NCI-H1048 (cell line): Measurements from ENCODE around the gene ABHD8.
A peak's percentile ranks its signal among the peaks of the same experiment; 100 is the strongest.

Experiments
- DNase-seq: peaks from one replicate; lab custom pipeline; 2025; lab: John Stamatoyannopoulos, UW

The ABHD8 gene

DNA sequence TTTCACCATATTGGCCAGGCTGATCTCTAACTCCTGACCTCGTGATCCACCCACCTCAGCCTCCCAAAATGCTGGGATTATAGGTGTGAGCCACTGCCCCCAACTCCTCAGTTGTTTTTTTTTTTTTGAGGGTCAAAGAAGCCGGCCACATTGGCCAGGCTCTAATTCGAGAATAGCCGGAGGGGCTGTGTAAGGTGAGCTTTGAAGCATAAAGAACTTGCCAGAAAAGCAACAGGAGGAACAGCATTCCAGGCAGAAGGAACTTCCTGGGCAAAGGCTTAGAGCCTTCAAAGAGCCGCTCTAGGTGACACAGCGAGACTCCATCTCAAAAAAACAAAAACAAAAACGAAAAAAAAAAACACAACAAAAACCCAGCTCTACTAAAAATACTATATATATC, 37.2 kb downstream of the ABHD8 start:
- DNase-seq = no peak

DNA sequence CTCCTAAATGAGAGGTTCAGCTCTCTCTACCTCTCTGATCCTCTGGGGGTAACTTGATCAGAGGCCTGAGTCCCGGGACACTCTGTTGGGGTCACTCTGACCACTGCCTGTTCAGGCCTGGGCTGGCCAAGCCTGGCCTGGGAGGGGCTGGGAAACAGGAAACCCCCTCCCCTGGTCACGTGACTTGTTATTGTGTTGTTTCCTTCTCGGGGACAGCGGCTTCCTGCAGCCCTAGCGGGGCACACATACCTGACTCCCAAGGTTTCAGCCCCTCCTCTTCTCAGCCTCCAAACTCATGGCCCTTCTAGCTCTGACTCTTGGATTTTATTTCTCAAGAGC, 38.6 kb downstream of the ABHD8 start, which contains the start of gene USHBP1:
Gene USHBP1, minus strand, starts transcription at position 105 of the 339 bp plus-strand sequence. CDS start 446 bp downstream, outside the sequence.
- DNase-seq = no peak

DNA sequence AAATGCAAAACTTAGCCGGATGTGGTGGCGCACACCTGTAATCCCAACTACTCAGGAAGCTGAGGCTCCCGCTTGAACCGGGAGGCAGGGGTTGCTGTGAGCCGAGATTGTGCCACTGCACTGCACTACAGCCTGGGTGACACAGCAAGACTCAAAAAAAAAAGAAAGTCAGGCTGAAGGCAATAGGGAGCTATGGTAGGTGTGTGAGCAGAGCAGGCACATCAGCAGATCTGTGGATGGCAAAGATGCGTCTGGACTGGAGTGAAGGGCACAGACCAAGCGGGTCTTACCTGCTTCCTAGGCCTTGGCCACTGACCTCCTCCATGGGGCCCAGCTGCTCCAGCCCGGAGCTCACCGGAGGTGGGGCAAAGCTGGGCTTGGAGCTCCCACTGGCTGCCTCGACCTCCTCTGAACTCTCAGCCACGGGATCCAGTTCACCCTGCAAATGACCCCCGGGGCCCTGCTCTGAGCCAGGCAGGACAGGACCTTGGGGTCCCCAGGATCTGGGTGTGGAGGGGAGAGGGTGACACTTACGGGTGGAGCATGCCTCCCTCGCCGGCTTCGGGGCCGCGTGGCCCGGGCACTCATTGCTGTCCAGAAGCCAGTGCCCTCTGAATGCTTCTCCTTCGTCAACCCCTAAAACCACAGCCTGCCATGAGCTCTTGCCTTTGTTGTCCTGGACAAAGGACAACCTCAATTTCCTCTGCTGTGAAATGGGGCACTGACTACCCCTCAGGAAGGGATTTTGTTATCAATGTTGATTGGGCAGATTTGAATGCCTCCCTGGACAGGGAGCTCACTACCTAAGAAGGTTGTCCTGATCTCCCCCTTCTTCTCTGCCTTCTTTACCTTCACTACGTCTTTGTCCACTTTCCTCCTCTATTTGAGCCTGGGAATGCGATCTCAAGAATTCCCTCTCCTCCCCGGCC, 39.2 kb downstream of the ABHD8 start:
- no peak for DNase-seq

DNA sequence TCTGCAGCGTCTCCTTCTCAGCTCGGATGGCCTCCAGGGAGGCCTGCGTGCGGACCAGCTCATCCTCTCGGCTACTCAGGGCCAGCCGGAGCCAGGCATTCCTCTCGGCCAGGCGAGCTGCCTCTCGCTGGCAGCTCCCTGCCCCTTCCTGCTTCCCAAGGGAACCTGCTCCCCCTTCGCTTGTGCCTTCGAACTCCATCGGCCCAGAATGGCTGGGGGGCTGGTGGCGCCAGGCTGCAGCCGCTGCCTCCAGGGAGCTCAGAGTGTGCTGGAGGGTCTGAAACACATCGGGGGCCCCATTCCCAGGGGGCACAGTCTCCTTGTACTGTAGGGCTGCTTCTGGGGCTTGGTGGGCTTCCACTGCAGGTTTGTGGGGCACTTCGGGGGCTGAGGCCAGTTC, 40.7 kb downstream of the ABHD8 start:
- no peak for DNase-seq

DNA sequence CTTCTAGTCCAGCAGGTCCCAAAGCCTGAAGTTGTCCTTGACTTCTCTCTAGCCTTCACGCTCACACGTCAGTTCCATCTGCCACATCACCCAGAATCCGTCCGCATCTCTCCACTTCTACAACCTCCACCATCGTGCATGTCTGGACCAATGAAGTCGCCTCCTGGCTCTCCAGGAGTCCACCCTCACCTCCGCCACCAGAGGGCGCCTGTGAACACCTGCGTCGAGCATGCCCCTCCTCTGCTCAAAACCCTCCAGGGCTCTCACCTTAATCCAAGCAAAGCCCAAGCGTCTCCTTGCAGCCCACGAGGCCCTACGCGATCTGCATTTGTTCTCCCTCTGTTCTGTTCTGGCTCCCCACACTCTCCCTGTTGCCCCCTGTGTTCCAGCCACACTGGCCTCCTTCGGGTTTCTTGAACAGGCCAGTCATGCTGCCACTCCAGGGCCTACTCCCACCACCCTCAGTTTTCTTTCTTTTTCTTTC, 42.3 kb downstream of the ABHD8 start:
- DNase-seq = peak; percentile 83

DNA sequence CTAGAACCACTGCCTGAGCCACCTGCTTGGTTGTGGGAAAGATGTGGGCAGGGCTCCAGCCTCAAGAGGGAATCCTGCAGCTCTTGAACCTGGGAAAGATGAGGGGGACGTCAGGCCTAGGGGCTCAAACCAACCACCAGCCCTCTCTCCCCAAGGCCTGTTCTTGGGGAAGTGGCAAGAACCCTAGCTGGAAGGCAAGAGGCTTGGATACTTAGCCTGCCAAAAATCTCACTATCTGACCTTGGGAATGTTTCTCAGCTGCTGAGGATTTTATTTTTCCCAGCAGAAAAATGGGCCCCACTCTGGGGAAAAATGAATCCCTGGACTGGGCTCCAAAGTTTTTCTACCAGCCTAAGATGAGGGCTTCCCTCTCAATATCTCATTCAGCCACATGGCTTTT, 43.3 kb downstream of the ABHD8 start:
- no peak for DNase-seq

DNA sequence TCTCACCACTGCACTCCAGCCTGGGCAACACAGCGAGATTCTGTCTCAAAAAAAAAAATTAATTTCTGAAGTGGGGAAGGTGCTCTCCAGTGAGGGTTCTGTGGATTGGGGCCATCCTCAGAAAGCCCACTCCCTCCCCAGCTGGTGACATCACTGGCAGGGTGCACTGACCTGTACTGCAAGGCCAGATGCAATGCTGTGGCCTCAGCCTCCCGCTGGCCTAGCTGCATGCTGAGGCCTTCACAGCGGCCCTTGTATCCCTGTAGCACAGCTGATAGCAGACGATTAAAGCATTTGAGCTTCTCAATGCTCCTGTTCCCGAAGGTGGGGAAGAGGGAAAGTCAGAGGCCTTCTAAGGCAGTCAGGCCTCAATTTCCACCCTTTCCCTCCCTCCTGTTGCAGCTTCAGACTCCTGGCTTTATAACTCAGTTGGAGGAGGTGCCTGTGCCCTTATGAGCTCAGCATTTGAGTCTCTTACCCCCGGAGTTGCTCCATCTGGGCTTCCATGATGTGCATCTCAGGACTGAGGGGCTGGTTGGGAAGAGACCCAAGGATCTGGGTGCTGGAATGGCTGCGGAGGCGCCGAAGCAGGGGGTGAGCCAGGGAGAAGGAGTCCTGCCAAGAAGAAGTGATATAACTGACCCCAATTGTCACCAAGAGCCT, 44.0 kb downstream of the ABHD8 start:
- no peak for DNase-seq

DNA sequence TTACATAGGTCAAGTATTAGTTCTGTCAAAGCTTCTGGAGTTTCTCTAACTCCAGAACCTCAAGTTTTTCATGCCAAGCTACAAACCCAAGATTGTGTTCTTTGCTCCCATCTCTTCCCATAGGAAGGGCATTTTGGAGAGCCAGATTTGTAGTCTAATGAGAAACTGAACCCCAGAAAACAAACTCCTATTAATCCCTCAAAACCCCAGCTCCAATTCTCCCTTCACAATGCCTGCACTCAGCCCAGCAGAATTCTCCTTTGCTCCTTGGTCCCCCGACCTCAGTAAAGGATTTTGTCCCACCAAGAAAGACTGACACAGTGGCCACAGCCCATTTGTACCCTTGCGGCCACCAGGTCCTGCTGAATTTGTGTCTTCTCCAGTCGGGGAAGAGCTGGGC, 47.1 kb downstream of the ABHD8 start:
- DNase-seq = no peak

DNA sequence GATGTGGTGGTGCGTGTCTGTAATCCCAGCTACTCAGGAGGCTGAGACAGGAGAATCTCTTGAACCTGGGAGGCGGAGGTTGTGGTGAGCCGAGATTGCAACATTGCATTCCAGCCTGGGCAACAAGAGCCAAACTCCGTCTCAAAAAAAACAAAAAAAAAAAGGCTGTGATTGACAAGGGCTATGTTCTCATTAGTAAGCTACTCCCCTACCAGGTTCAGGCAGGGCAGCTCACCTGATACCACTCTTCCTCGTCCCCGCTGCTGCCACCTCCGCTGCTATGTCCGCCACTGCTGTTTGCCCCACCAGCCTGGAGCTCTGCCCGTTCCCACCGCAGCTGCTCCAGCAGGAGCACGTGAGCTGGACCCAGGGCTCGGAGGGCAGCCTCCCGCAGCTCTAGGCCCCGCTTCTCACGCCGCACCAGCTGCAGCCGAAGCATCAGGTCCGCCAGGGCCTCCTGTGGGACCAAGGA, 48.0 kb downstream of the ABHD8 start:
- no peak for DNase-seq

DNA sequence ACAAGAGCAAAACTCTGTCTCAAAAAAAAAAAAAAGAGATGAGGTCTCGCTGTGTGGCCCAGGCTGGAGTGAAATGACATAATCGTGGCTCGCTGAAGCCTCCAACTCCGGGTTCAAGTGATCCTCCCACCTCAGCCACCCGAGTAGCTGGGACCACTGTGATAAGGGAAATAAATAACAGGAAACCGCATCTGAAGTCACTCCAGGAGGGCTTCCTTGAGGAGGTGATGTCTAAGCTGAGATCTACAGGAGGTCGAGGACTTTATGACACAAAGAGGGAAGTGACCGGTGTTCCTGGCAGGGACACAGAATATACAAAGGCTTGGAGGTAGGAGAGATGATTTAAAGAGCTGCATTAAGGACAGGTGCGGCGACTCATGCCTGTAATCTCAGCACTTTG, 48.6 kb downstream of the ABHD8 start:
- DNase-seq = no peak

DNA sequence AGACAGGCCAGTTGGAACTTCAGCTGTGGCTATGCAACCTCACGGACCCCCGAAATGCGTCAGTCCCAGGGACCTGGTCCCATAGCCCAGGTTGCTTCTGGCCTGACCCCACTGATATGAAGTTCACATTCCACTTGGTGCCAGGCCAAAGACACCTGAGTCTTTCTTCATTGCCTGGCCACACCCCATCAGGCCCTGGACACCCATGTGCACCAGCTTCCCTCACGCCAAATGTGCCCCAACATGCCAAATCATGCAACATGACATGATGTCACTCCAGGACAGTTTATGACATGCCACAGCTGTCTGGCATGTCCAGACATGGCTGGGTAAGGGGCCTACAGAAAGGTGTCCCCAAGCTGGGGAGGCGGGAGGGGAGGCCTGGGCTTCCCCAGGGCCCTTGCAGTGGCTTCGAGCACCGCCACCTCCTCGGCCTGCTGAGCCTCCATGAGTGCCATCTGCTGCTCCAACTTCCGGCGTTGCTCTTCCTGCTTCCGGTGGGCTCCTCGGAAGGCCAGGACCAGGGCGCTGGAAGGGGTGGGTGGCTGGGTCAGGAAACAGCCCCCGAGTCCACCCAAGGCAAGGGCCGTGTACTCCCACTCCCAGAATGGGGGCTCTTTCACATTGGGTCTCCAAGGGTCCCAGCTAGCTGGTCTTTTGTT, 53.2 kb downstream of the ABHD8 start:
- DNase-seq = no peak

DNA sequence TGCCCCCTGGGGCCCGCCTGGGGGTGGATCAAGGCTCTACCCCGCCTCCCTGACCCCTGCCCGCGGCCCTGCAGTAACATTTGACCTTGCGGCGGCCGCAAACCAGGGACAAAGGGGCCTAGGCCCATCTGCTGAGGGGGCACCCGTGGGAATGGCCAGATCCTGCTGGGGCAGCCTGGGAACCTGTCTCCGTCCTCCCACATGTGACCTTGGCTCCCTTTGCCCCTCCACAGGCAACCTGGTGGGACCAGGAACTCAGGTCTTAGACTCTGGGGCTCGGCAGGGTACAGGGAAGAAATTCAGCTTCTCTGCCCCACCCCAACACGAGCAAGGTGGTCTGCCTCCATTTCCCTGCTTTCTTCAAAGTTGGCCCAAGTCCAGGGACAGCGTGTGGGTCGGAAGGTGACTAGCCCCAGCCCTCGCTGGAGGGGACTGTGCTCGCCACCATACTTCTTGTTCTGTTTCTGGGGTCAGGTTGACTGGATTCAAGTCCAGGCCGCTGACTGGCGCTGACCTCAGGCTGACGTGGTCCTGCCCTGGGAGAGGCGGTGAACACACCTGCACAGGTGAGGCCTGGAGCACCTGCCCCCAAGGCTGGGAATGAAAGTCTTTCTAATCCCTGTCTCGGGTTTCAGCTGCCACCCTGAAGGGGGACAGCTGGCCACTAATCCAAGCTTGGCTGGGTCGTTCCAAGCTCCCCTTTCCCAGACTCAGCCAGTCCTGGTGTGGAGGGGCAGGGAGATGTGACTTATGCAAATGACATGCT, 55.0 kb downstream of the ABHD8 start:
- DNase-seq = no peak

DNA sequence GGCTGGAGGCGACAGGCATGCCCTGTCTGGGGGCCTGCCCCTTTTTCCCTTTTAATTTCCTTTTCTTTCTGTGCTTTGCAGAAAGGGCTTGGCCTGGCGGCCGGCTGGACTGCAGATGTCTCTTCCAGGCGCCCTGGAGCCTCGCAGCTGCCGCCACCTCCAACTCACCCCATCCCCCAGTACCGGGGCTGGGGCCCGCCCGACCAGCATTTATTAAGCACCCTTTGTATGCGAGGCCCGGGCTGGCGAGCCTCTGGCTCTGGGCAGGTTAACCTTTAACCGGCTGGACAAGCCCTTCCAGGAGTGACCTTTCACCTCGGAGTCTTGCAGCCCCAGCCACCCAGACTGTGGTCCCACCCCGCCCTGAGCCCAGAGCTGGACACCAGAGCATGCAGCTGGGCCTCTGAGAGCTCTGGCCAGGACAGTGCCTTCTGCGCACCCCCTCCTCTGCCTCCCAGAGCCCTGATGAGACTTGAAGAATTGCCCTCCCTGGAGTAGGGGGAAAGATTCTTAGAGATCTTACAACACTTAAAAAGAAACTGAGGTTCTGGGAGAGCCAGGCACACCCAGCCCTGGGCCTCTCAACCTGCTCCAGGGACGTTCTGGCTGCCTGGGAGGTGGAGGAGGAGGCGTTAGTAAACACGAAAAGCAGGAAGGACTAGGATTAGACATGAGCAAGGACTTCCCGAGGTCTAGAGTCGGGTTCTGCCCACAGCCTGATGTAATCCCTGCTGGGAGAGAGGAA, 56.4 kb downstream of the ABHD8 start:
- no peak for DNase-seq

DNA sequence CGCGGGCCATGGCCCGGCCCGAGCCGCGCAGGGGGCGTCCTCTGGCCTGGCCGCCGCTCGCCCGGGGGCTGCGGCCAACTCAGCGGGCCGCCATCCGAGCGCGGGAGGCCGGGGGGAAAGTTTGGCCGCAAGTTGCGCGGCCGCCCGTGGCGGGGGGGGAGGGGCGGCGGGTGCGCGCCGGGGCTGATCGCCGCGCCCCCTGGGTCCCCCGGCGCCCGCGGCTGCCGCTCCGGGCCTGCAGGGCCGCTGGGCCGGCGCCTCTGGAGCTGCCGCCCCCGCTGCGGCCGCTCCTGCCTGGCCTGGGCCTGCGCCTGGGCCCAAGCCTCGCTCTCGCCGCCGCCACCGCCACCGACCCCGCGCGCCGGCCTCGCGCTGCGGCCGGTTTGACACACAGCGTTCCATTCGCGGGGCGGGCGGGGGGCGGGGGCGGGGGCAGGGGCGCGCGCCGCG, 57.7 kb downstream of the ABHD8 start, which contains the start of gene NR2F6:
Gene NR2F6, minus strand, starts transcription at position 385 of the 450 bp plus-strand sequence. CDS start 699 bp downstream, outside the sequence.
- DNase-seq = no peak

DNA sequence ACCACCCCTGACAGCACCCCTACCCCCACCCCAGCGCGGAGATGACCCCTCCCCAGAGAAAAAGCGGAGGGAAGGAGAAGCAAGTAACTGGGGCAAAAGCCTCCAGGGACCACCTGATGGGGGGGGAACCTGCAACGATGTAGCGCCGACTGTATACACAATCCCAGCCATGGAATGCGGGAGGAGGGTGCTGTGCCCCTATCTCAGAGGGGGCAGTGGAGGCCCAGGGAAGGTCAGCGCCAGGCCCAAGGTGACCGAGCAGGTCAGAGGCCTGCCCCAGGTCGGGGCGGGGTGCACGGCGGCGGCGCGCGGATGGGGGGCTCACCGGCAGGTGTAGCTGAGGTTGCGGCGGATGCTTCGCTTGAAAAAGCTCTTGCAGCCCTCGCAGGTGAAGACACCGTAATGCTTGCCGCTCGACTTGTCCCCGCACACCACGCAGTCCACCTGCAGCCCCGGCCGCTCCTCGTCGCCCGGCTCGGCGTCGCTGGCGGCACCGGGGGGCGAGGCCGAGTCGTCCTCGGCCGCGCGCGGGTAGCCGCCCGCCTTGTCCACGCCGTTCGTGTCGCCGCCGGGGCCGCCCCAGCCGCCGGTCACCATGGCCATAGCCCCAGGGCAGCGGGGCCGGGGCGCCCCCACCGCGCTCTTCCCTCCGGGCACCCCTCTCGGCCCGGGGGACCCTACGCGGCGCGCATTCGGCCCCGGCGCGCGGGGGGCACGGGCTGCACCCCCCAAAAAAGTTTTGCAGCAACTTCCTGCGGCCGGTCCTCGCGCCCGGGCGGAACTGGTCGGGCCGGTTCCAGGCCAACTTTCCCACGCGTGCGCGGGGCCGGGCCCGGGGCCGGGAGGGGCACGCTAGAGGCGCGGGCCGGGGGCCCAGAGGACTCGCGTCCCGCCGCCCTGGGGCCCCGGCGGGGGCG, 58.3 kb downstream of the ABHD8 start:
- DNase-seq = no peak

DNA sequence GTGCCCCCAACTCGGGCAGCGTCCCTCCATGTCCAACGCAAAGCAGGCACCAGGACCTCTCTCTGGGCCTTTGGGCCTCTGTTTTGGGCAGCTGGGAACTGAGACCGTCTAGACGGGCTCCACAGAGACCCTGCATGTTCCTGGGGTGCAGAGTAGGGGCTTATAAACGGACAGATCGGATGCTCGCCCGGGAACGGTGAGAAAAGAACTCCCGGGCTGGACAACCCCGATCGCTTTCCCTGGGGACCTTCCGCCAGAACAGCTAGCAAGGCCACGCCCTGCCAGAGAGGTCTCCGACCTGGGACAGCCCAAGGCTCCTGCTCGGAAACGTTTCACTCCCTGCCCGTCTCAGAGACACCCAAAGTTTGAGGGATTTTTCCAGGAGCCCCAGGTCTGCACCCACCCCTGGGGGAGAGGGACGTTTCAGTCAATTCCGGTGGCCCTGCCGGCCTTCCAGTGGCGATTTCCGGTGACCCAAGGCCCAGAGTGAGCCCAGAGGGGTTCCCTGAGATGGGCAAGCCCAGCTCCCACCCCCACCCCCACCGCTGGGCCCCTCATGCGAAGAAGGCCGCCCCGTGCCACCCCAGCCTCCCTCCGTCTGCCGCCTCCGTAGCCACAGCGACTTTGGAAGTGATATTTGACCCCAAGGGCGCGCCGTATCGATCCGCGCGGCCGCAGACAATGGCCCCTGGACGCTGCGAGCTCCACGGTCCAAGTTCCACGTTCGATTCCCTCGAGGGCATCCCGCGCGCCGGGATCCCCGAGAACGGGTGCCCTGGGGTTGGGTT, 59.2 kb downstream of the ABHD8 start:
- DNase-seq = no peak

DNA sequence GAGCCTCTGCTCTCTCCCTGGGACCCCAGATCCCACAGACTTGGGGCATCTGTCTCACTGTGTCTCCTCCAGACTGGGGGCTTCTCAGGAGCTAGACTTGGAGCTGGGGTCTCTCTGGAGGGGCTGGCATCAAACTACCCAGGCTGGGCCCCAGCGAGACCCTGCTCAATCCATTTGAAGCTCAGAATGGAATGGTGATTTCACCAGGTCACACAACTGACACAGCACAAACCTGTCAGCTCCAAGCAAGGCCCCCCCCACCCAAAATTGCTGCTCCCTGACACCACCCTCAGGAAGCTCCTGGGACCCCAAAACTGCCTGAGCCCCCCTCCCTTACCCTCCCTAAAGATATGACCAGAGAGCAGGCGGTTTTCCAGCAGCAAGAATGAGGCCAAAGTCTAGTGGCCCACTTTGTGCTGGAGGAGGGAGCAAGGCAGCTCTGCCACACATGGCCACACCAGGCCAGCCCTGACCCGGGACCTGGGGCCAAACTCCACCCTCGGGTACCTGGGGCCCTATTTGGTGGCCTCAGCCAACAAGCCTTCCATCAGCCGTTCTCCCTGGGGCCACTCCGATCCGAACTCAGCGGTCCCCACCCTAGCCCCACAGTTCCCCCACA, 59.9 kb downstream of the ABHD8 start:
- no peak for DNase-seq

DNA sequence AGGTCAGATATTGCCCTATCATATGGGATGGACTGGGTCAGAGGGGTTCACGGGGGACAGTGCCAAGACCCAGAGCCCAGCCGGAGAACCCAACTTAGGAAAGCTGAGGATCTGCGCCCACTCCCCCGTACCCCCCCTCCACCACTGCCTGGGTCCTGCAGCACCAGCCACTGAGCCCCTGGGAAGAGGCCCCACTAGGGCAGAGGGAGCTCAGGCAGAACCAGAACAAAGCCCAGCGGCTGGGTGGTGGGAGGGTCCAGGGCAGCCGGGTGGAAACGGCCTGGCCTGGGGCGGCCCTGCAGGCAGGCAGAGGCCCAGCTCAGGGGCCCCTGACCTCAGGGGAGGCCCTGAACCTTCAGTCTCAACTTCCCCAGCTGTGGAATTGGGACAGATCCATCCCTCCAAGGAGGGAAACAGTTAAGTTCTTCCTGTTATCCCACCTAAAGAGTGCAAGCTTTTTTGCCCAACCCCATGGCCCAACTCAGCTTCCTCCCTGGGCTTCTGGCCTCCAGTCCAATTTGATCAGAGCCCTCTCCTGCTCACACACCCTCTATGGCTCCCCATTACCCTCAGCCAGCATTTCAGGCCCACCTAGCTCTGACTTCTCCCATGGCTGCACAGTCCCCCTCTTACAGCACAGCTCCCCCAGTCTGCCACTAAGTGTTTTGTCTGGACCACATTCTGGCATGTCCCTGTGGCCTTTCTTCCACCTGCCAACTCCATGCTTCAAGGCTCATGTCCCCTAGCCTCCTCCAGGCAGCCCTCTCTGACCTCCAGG, 60.6 kb downstream of the ABHD8 start:
- no peak for DNase-seq
